ENCODE measurements around the gene SNAP25. TPM values are rescaled to one million over a fixed set of nuclear protein-coding genes. Genes with fewer than 3 reads are reported as not detected.

Gene SNAP25
- total RNA-seq, 2 donors from 2014 or later, result 1.3 to 4.7 TPM

- H3K4me3 ChIP-seq, result peak overlapping the region; percentile 78
- no peak for ATAC-seq (ENCODE audit: insufficient number of reproducible peaks, low FRiP score, low read depth)
Observed at GRCh38 chr20:10172998-10173655, 45.5 kb upstream of the SNAP25 start.

GRCh38 chr20:10174400-10174799, 44.2 kb upstream of the SNAP25 start:
- H3K36me3 ChIP-seq, result no peaks in the 10 kb centered on the region
- peaks cover 0 to 11% of the 10 kb centered on the region in 2 donors for H3K4me1 ChIP-seq (ENCODE audit: control insufficient read depth in 1 of 2, low read depth in 2 of 2)
- DNase-seq (ENCODE audit: low spot score) (no peak), ATAC-seq (ENCODE audit: insufficient number of reproducible peaks, low FRiP score, low read depth) (no peak)
- TF ChIP-seq CTCF (IDR thresholded peaks at IDR 0.05), result no peak
- H3K4me3 ChIP-seq, result no peak overlapping the region
- H3K27ac ChIP-seq, result no peak overlapping the region
- no peaks in the 10 kb centered on the region for H3K27me3 ChIP-seq (replicated peaks; ENCODE audit: insufficient read depth)
- H3K9me3 ChIP-seq, result no peaks in the 10 kb centered on the region

More at GRCh38 chr20:10172998-10173655, 45.5 kb upstream of the SNAP25 start:
- H3K36me3 ChIP-seq, result no peaks in the 10 kb centered on the region
- no peaks in the 10 kb centered on the region for H3K4me1 ChIP-seq (ENCODE audit: control insufficient read depth in 1 of 2, low read depth in 2 of 2)
- TF ChIP-seq CTCF (IDR thresholded peaks at IDR 0.05), result no peak
- no peak overlapping the region for H3K27ac ChIP-seq
- DNase-seq (ENCODE audit: low spot score), result no peak
- H3K27me3 ChIP-seq (replicated peaks; ENCODE audit: insufficient read depth), result no peaks in the 10 kb centered on the region
- H3K9me3 ChIP-seq, result no peaks in the 10 kb centered on the region

- DNase-seq (ENCODE audit: low spot score) (no peak), ATAC-seq (ENCODE audit: insufficient number of reproducible peaks, low FRiP score, low read depth) (no peak)
- Histone ChIP-seq H3K27ac (no peak overlapping the region), H3K9me3 (no peaks in the 10 kb centered on the region), H3K4me3 (no peak overlapping the region), H3K27me3 (replicated peaks; ENCODE audit: insufficient read depth) (no peaks in the 10 kb centered on the region), H3K36me3 (no peaks in the 10 kb centered on the region), H3K4me1 (ENCODE audit: control insufficient read depth in 1 of 2, low read depth in 2 of 2) (peaks cover 0 to 11% of the 10 kb centered on the region in 2 donors)
- TF ChIP-seq CTCF (IDR thresholded peaks at IDR 0.05), result no peak
Observed at GRCh38 chr20:10177326-10177725, 41.3 kb upstream of the SNAP25 start.

GRCh38 chr20:10178091-10178490, 40.5 kb upstream of the SNAP25 start:
- Histone ChIP-seq H3K27me3 (replicated peaks; ENCODE audit: insufficient read depth) (no peaks in the 10 kb centered on the region), H3K4me1 (ENCODE audit: control insufficient read depth in 1 of 2, low read depth in 2 of 2) (peaks cover 0 to 11% of the 10 kb centered on the region in 2 donors), H3K36me3 (no peaks in the 10 kb centered on the region), H3K9me3 (no peaks in the 10 kb centered on the region), H3K4me3 (no peak overlapping the region), H3K27ac (no peak overlapping the region)
- no peak for TF ChIP-seq CTCF (IDR thresholded peaks at IDR 0.05)
- ATAC-seq (ENCODE audit: insufficient number of reproducible peaks, low FRiP score, low read depth) (no peak), DNase-seq (ENCODE audit: low spot score) (no peak)

GRCh38 chr20:10178727-10179313, 39.8 kb upstream of the SNAP25 start:
- H3K27ac ChIP-seq, result peak overlapping the region in 1 of 2 donors; percentile 16

More at GRCh38 chr20:10178727-10179313, 39.8 kb upstream of the SNAP25 start:
- H3K27me3 ChIP-seq (replicated peaks; ENCODE audit: insufficient read depth), result no peaks in the 10 kb centered on the region
- DNase-seq (ENCODE audit: low spot score) (no peak), ATAC-seq (ENCODE audit: insufficient number of reproducible peaks, low FRiP score, low read depth) (no peak)
- no peak overlapping the region for H3K4me3 ChIP-seq
- TF ChIP-seq CTCF (IDR thresholded peaks at IDR 0.05), result no peak
- no peaks in the 10 kb centered on the region for H3K9me3 ChIP-seq
- no peaks in the 10 kb centered on the region for H3K36me3 ChIP-seq
- H3K4me1 ChIP-seq (ENCODE audit: control insufficient read depth in 1 of 2, low read depth in 2 of 2), result peaks cover 0 to 11% of the 10 kb centered on the region in 2 donors

Measured in thoracic aorta (tissue), 2 donors.